Peyer's patch (tissue), 4 donors: Measurements from ENCODE around the gene SRGAP1. TPM values are rescaled to one million over a fixed set of nuclear protein-coding genes. Genes with fewer than 3 reads are reported as not detected.

ENCODE experiments used
- DNase-seq, 3 donors: peaks; one replicate each; pipeline ENCODE4 v3.0.0-alpha.2; 2017 to 2019
- H3K27ac ChIP-seq, 4 donors: fragments of 200-600 bp; sonication (generic); one replicate each; pipeline ENCODE4 v1.5.1; 2016 to 2019
- H3K27me3 ChIP-seq, 2 donors: fragments of 200-600 bp; sonication (generic); one replicate each; pipeline ENCODE4 v1.5.1; 2019
- H3K36me3 ChIP-seq, 3 donors: fragments of 200-600 bp; sonication (generic); one replicate each; pipeline ENCODE4 v1.5.1; 2016 to 2019
- H3K4me1 ChIP-seq, 4 donors: fragments of 200-600 bp; sonication (generic); one replicate each; pipeline ENCODE4 v1.5.1; 2016 to 2019
- H3K4me3 ChIP-seq, 4 donors: fragments of 200-600 bp; sonication (generic); 1 replicate in 3 of 4; 2 replicates in 1 of 4; pipeline ENCODE4 v1.5.1; 2016 to 2019; ENCODE audit warnings: mild to moderate bottlenecking in 1 of 4
- H3K9me3 ChIP-seq, 4 donors: fragments of 200-600 bp; sonication (generic); one replicate each; pipeline ENCODE4 v1.5.1; 2016 to 2019; ENCODE audit warnings: mild to moderate bottlenecking in 1 of 4
- POLR2A ChIP-seq, 2 donors: fragments of 450-650 bp; IDR thresholded peaks; one replicate each; pipeline ENCODE4 v1.5.1; 2017; ENCODE audit warnings: antibody characterized with exemption in 2 of 2, mild to moderate bottlenecking in 2 of 2, moderate library complexity in 2 of 2
- total RNA-seq, 4 donors: library from RNA; depleted of rRNA; stranded (reverse); fragments of >200 nt; gene quantifications; one replicate each; pipeline ENCODE4 v1.1.0, GENCODE V29; 2016
- TF ChIP-seq, protein P1 (sequence below), 6 experiments: fragments of 450-650 bp in 4 of 6; fragments of 200-600 bp in 2 of 6; sonication (generic) in 1 of 6; IDR thresholded peaks; one replicate each; pipeline ENCODE4 v1.5.1; 2017 to 2019; ENCODE audit warnings: antibody characterized with exemption in 6 of 6, mild to moderate bottlenecking in 3 of 6, moderate library complexity in 1 of 6

Gene SRGAP1
- total RNA-seq, 4 donors from 2014 or later: 5.8 to 92.4 (median 16.4) TPM

DNA sequence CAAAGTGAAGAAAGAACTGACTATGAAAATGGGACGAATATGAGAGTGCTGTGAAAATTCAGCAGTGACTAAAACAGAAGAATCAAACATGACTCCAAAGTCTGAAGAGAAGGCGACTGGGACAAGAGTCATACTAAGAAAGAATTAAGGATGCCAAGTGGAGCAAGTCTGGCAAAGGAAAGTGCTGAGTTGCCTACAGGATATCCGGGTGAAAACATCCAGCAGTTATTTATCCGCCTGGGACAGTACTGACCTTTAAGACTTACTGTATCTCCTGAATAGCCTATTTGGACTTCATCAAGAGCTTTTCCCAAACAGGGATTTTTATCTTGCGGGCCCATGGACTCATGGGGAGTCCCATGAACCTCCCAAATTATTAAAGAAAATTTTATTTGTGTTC lies 336.5 kb downstream of the SRGAP1 start:
- Histone ChIP-seq H3K4me3 (no peak overlapping the region), H3K27me3 (no peaks in the 10 kb centered on the region), H3K4me1 (no peaks in the 10 kb centered on the region), H3K36me3 (no peaks in the 10 kb centered on the region), H3K27ac (peak overlapping the region in 1 of 4 donors; percentile 49), H3K9me3 (no peaks in the 10 kb centered on the region)
- no peak for DNase-seq
- TF ChIP-seq, protein P1, sequence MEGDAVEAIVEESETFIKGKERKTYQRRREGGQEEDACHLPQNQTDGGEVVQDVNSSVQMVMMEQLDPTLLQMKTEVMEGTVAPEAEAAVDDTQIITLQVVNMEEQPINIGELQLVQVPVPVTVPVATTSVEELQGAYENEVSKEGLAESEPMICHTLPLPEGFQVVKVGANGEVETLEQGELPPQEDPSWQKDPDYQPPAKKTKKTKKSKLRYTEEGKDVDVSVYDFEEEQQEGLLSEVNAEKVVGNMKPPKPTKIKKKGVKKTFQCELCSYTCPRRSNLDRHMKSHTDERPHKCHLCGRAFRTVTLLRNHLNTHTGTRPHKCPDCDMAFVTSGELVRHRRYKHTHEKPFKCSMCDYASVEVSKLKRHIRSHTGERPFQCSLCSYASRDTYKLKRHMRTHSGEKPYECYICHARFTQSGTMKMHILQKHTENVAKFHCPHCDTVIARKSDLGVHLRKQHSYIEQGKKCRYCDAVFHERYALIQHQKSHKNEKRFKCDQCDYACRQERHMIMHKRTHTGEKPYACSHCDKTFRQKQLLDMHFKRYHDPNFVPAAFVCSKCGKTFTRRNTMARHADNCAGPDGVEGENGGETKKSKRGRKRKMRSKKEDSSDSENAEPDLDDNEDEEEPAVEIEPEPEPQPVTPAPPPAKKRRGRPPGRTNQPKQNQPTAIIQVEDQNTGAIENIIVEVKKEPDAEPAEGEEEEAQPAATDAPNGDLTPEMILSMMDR (IDR thresholded peaks at IDR 0.05): no peak
- TF ChIP-seq POLR2A (IDR thresholded peaks at IDR 0.05): no peak

DNA sequence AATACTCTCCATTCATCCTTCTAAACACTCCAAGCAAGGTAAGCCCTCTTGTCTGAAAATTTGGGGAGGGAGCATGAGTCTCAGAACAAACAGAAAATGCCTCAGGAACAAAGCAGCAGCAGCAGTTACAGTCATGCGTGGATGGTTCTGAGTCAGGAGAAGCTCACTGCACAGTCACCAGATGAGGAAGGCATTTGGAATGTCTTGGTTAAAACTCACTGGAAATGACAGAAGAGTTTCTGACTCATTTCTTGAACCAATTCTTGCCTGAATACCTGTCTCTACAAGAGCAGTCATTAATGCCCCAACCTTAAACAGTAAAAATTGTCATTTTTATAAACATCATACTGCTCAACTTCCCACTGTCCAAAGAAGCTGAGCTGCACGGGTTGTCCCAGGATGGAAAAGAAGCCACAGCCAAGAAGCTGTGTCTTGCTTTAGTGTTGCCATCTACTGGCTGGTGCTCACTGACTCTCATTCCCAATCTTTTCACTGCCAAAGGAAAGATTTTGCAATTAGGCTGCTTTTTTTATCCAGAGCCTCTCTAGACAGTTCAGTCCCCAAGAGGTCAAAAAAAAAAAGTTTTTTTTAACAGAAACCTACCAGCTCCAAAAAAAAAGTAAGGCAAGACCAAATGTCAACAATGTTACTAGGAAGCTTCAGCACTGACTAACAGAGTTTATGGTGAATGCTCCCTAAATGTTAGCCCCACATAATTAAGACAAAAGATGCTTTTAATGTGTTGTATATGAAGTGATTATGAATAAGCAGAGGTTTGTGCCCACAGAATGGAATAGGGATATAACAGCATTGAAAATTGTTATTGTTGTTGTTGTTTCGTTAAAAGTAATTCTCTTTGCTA lies 337.2 kb downstream of the SRGAP1 start:
- no peak overlapping the region for H3K4me3 ChIP-seq
- no peak for TF ChIP-seq POLR2A (IDR thresholded peaks at IDR 0.05)
- TF ChIP-seq, protein P1 (IDR thresholded peaks at IDR 0.05): peak in 4 of 6 experiments; percentile 45 to 74 (median 72)
- H3K4me1 ChIP-seq: no peaks in the 10 kb centered on the region
- H3K9me3 ChIP-seq: no peaks in the 10 kb centered on the region
- no peaks in the 10 kb centered on the region for H3K27me3 ChIP-seq
- H3K36me3 ChIP-seq: no peaks in the 10 kb centered on the region
- peak in 1 of 3 donors; percentile 54 for DNase-seq
- H3K27ac ChIP-seq: peak overlapping the region in 1 of 4 donors; percentile 49

DNA sequence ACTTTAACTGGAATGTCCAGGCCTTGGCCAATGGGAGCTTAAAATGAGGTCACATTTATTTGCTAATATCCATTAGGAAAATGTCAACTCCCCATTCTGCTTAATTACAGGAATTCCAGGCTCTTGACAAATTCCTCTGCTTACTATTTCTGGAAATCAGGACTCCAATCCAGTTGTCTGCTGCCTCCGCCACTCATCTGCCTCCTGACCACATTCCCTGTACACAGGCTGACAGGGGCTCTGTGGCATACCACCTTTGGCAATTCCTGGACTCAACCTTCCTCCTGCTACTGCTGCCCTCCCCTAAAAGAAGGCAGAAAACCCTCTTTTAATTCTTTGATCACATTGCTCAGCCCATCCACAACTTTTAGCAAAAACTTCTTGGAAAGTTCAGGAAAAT lies 339.7 kb downstream of the SRGAP1 start:
- Histone ChIP-seq H3K4me1 (no peaks in the 10 kb centered on the region), H3K27me3 (no peaks in the 10 kb centered on the region), H3K27ac (no peak overlapping the region), H3K36me3 (no peaks in the 10 kb centered on the region), H3K9me3 (no peaks in the 10 kb centered on the region), H3K4me3 (no peak overlapping the region)
- DNase-seq: no peak
- TF ChIP-seq POLR2A (IDR thresholded peaks at IDR 0.05): no peak
- TF ChIP-seq, protein P1 (IDR thresholded peaks at IDR 0.05): no peak

DNA sequence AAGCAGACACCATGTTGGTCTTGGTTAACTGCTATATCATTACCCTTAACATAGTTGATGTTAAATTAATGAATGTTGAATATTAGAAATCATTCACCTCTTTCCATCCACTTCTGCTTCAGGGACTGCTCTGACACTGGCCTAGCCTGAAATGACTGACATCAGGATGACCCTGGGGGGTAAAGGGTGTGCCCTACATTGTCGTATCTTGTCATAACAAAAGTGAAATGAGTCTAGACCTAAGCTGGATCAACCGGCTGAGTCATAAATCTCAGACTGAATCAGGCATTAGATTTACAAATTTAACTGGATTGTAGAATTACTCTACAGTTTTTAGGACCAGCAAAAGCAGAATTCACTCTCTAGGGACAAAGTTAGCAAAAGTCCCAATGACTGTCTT lies 342.3 kb downstream of the SRGAP1 start:
- H3K4me3 ChIP-seq: no peak overlapping the region
- no peaks in the 10 kb centered on the region for H3K9me3 ChIP-seq
- H3K27ac ChIP-seq: no peak overlapping the region
- DNase-seq: no peak
- TF ChIP-seq, protein P1 (IDR thresholded peaks at IDR 0.05): no peak
- no peak for TF ChIP-seq POLR2A (IDR thresholded peaks at IDR 0.05)
- no peaks in the 10 kb centered on the region for H3K27me3 ChIP-seq
- H3K36me3 ChIP-seq: no peaks in the 10 kb centered on the region
- no peaks in the 10 kb centered on the region for H3K4me1 ChIP-seq

DNA sequence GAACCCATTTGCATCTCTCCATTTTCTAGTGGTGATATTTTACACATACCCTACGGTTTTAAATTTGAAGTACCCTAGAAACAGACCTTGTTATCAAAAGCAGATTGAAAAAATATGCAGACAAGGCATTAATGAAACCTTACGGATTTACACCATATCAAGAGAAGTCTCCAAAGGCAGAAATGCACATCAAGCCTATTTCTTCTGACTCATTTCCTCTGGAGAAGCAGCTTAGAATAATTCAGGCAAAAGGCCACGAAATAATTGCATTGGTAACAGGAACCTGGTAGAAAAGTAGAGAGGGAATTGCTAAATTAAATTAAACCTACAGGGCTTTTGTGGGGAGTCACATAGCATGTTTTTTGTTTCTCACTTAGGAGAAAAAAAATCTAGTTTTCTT lies 342.9 kb downstream of the SRGAP1 start:
- Histone ChIP-seq H3K27me3 (no peaks in the 10 kb centered on the region), H3K9me3 (no peaks in the 10 kb centered on the region), H3K4me1 (no peaks in the 10 kb centered on the region), H3K4me3 (no peak overlapping the region), H3K36me3 (no peaks in the 10 kb centered on the region), H3K27ac (no peak overlapping the region)
- no peak for DNase-seq
- TF ChIP-seq, protein P1 (IDR thresholded peaks at IDR 0.05): no peak
- TF ChIP-seq POLR2A (IDR thresholded peaks at IDR 0.05): no peak
